IPS DF 6.9 (cell line): ENCODE measurements around the gene LYRM4.

ENCODE experiments used
- DNase-seq: peaks from one replicate; pipeline ENCODE4 v3.0.0-alpha.2; 2013; ENCODE audit warnings: low read depth, low spot score
- H3K27ac ChIP-seq: one replicate; pipeline ENCODE4 v1.5.1; 2013; ENCODE audit warnings: low read length, control low read depth
- H3K27me3 ChIP-seq: 2 replicates; pipeline ENCODE4 v1.6.1; 2013; ENCODE audit warnings: mild to moderate bottlenecking, low read length; ENCODE audit not compliant: control insufficient read depth, insufficient read depth
- H3K36me3 ChIP-seq: 2 replicates; pipeline ENCODE4 v1.6.1; 2013; ENCODE audit warnings: low read length; ENCODE audit not compliant: control insufficient read depth, insufficient read depth
- H3K4me1 ChIP-seq: 2 replicates; pipeline ENCODE4 v1.6.1; 2013; ENCODE audit warnings: low read length; ENCODE audit not compliant: control insufficient read depth, insufficient read depth
- H3K4me3 ChIP-seq: 2 replicates; pipeline ENCODE4 v1.5.1; 2013; ENCODE audit warnings: mild to moderate bottlenecking, low read length
- H3K9me3 ChIP-seq: 2 replicates; pipeline ENCODE4 v1.6.1; 2013; ENCODE audit warnings: low read length, inconsistent platforms; ENCODE audit not compliant: control insufficient read depth, insufficient read depth
- WGBS: extraction: QIAGEN DNeasy Blood & Tissue Kit; methylation state at CpG from one replicate; pipeline ENCODE4 v1.1.7; 2013; ENCODE audit warnings: mixed read lengths, missing lambda C conversion rate; ENCODE audit not compliant: insufficient read length, insufficient coverage; 5-methylcytosine and 5-hydroxymethylcytosine counted together

LYRM4 gene

DNA sequence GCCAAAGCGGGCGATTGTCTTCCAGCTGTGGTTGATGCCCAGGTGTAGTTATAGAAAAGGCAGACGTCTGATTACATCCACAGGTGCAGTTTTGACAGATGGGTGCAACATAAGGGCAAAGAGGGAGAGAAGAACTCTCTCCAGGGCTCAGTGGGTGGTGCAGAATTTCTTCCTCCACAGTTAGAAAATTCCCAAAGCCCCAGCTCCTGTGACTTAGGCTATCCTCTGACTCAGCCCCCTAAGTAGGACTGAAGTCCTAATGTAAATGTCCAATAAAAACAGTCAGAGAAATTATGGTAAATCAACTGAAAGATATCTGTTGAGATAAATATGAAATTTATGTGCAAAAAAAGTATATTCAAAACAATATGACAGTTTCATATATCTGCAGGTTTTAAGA lies 31.4 kb downstream of the LYRM4 start:
- Histone ChIP-seq H3K27ac (no peak overlapping the region), H3K4me1 (no peaks in the 10 kb centered on the region), H3K27me3 (no peaks in the 10 kb centered on the region), H3K36me3 (no peaks in the 10 kb centered on the region), H3K9me3 (no peaks in the 10 kb centered on the region), H3K4me3 (no peak overlapping the region)
- no peak for DNase-seq
- WGBS: no CpG with 5 or more reads among the region's 3 CpGs

DNA sequence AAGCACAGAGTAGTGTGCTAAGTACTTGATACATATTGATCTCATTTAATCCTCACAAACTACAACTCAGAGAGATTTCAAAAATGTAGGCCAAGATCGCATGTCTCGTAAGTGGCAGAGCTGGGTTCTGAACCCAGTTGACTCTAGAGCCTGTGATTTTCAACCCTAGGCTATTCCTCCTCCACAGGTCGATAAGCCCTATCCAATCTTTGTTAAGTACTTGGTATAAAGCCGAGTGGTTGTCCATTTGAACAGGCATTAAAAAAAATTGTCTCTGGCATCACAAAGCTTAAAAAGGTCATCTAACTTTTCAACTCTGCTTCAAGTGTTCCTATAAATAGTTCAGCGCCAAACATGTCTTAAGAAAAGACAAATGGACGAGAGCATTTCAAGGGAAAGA lies 37.4 kb downstream of the LYRM4 start:
- Histone ChIP-seq H3K27me3 (no peaks in the 10 kb centered on the region; the same call in 1 of the 2 replicates), H3K36me3 (no peaks in the 10 kb centered on the region), H3K27ac (no peak overlapping the region), H3K4me1 (no peaks in the 10 kb centered on the region), H3K4me3 (no peak overlapping the region), H3K9me3 (no peaks in the 10 kb centered on the region)
- no peak for DNase-seq
- WGBS: 100% methylated on average over 1 of the region's 6 CpGs

GRCh38 chr6:5220443-5220842 lies 40.3 kb downstream of the LYRM4 start:
- H3K9me3 ChIP-seq: no peaks in the 10 kb centered on the region
- whole genome bisulfite sequencing: no CpG with 5 or more reads among the region's 1 CpG

DNA sequence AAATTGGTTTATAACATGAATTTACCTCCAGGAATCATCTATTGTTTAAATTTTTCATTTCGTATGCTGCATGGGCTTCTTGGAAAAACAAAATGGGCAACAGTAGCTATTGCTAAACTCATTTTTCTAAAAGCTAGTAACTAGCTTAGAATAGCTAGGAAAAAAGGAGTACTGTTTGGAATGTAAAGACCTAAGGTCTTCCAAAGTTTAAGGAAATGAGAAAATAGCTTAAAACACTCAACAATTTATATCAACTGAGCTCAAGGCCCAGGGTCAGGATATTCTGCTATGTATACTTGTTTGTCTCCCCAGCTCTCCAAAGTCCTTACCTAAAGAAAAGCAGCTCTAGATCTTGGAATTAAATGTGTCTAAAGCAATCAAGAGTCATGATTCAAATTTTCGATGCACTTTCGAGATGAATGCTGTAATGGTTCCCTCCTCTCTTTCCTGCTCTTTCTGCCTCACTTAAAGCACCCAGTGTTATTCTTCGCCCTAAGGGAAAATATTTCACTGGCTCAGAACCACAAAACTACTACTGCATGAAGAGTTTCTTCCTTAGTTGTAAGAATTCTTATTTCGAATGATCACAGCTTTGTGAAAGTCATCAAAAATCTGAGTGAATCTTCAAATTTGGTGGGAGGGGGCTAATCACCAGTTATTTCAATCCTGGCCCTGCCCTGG lies 41.6 kb downstream of the LYRM4 start:
- Histone ChIP-seq H3K27me3 (no peaks in the 10 kb centered on the region; the same call in 1 of the 2 replicates), H3K36me3 (no peaks in the 10 kb centered on the region), H3K27ac (no peak overlapping the region), H3K9me3 (no peaks in the 10 kb centered on the region), H3K4me3 (no peak overlapping the region), H3K4me1 (no peaks in the 10 kb centered on the region)
- no peak for DNase-seq
- no CpG with 5 or more reads among the region's 5 CpGs for WGBS

More at GRCh38 chr6:5220443-5220842, 40.3 kb downstream of the LYRM4 start:
- Histone ChIP-seq H3K4me1 (no peaks in the 10 kb centered on the region), H3K27me3 (no peaks in the 10 kb centered on the region; the same call in 1 of the 2 replicates), H3K4me3 (no peak overlapping the region), H3K36me3 (no peaks in the 10 kb centered on the region), H3K27ac (no peak overlapping the region)
- no peak for DNase-seq

DNA sequence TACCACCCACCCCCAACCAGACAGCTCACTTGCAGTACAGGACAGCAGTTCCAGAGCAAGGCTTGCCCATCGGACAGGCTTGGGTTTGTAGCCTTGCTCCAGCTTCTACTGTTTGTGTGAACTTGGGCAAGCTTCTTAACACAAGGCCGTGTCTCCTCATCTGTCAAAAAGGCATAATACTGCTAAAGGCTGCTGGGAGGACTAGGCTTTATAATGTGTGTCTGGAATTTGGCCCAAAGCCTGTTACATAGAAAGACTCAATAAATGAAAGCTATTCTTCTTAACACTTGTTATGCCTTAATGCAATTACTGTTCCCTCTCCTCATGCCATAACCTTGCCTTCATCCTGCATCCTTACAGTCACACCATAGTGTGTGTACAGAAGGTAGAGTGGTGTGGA lies 43.4 kb downstream of the LYRM4 start:
- Histone ChIP-seq H3K27ac (no peak overlapping the region), H3K36me3 (no peaks in the 10 kb centered on the region), H3K9me3 (no peaks in the 10 kb centered on the region), H3K4me1 (no peaks in the 10 kb centered on the region), H3K27me3 (no peaks in the 10 kb centered on the region), H3K4me3 (no peak overlapping the region)
- no CpG with 5 or more reads among the region's 2 CpGs for WGBS
- no peak for DNase-seq

- WGBS: no CpG with 5 or more reads among the region's 9 CpGs
- no peak for DNase-seq
These were observed 45.0 kb downstream of the LYRM4 start for GRCh38 chr6:5215799-5216198.

GRCh38 chr6:5215159-5215558 lies 45.6 kb downstream of the LYRM4 start:
- DNase-seq: no peak
- H3K9me3 ChIP-seq: no peaks in the 10 kb centered on the region
- H3K4me1 ChIP-seq: no peaks in the 10 kb centered on the region
- H3K27ac ChIP-seq: no peak overlapping the region
- no peaks in the 10 kb centered on the region for H3K36me3 ChIP-seq
- H3K27me3 ChIP-seq: no peaks in the 10 kb centered on the region
- H3K4me3 ChIP-seq: no peak overlapping the region
- no CpG with 5 or more reads among the region's 2 CpGs for WGBS

More at GRCh38 chr6:5215799-5216198, 45.0 kb downstream of the LYRM4 start:
- Histone ChIP-seq H3K27ac (no peak overlapping the region), H3K4me3 (no peak overlapping the region), H3K9me3 (no peaks in the 10 kb centered on the region), H3K36me3 (no peaks in the 10 kb centered on the region), H3K4me1 (no peaks in the 10 kb centered on the region), H3K27me3 (no peaks in the 10 kb centered on the region)

DNA sequence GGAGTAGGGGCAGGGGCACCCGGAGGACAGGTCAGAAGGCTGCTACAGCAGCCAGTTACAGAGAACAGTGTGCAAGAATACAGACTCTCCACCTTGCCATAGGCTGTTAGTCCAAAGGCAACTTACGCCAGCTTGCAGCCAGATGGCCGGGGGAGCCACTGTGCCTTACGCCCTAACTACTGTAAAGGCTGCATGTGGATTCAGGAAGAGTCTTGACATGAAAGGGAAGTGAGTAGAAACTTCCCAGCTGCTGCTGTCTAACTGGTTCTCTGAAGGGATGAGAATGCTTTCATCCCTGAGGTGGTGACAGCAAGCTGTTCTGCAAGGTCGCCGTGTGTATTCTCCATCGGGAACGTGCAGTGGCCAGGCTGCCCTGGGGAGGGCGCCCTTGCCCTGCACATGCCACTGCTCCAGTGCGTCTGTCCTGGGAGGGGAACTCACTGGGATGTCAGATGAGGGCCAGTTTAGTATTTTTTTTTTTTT lies 46.1 kb downstream of the LYRM4 start:
- no peaks in the 10 kb centered on the region for H3K9me3 ChIP-seq
- no peak overlapping the region for H3K27ac ChIP-seq
- H3K36me3 ChIP-seq: no peaks in the 10 kb centered on the region
- H3K27me3 ChIP-seq: no peaks in the 10 kb centered on the region
- H3K4me3 ChIP-seq: no peak overlapping the region
- no CpG with 5 or more reads among the region's 10 CpGs for WGBS
- peak; percentile 25 for DNase-seq
- no peaks in the 10 kb centered on the region for H3K4me1 ChIP-seq

GRCh38 chr6:5213836-5214235 lies 46.9 kb downstream of the LYRM4 start:
- no peak for DNase-seq

GRCh38 chr6:5211492-5211891 lies 49.3 kb downstream of the LYRM4 start:
- DNase-seq: no peak
- WGBS: no CpG with 5 or more reads among the region's 1 CpG
- Histone ChIP-seq H3K27ac (no peak overlapping the region), H3K36me3 (no peaks in the 10 kb centered on the region), H3K4me1 (no peaks in the 10 kb centered on the region), H3K4me3 (no peak overlapping the region), H3K9me3 (no peaks in the 10 kb centered on the region), H3K27me3 (no peaks in the 10 kb centered on the region)

More at GRCh38 chr6:5213836-5214235, 46.9 kb downstream of the LYRM4 start:
- WGBS: no CpG with 5 or more reads among the region's 8 CpGs
- no peaks in the 10 kb centered on the region for H3K27me3 ChIP-seq
- no peaks in the 10 kb centered on the region for H3K4me1 ChIP-seq
- H3K36me3 ChIP-seq: no peaks in the 10 kb centered on the region
- no peak overlapping the region for H3K4me3 ChIP-seq
- no peaks in the 10 kb centered on the region for H3K9me3 ChIP-seq
- H3K27ac ChIP-seq: no peak overlapping the region

DNA sequence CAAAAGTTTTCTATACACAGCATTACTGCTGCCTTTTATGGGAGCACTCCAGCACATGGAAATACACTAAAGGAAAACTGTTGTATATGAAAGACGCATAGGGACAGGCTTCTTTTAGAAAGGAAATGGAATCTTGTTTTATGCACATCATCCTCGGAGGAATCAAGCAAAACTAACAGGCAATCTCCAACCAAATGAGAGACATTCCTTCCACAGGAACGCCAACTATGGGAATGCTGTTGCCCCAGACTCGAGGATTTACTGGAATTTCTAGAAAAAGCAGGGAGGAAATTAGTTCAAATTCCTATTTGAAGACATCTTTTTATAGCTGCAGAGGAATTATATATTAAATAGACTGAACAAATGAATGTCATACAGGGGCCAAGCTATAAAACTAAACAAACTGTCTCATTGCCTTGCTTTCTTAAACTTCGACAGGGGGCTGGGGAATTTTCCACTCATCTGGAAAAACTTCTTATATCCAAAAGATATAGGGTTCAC lies 52.2 kb downstream of the LYRM4 start:
- DNase-seq: no peak
- no peaks in the 10 kb centered on the region for H3K27me3 ChIP-seq
- no peak overlapping the region for H3K27ac ChIP-seq
- no peaks in the 10 kb centered on the region for H3K9me3 ChIP-seq
- H3K4me3 ChIP-seq: no peak overlapping the region
- no peaks in the 10 kb centered on the region for H3K36me3 ChIP-seq
- no CpG with 5 or more reads among the region's 5 CpGs for WGBS
- H3K4me1 ChIP-seq: peaks cover 3% of the 10 kb centered on the region
